ENCODE measurements around the gene NCAM1. TPM values are rescaled to one million over a fixed set of nuclear protein-coding genes. Genes with fewer than 3 reads are reported as not detected.
"Not testable (repeated sequence)": the region's sequence is repeated elsewhere in the genome, so short reads cannot be mapped to it uniquely, and the experiment has no call there.

NCAM1 gene
- total RNA-seq, 2 donors from 2014 or later: 42.0 to 69.2 TPM

- ATAC-seq (ENCODE audit: insufficient number of reproducible peaks, low FRiP score, low read depth): no peak
- DNase-seq (ENCODE audit: low spot score): no peak
- no peaks in the 10 kb centered on the region for H3K27me3 ChIP-seq (replicated peaks; ENCODE audit: insufficient read depth)
Observed at GRCh38 chr11:113295993-113296392, 334.8 kb downstream of the NCAM1 start.

DNA sequence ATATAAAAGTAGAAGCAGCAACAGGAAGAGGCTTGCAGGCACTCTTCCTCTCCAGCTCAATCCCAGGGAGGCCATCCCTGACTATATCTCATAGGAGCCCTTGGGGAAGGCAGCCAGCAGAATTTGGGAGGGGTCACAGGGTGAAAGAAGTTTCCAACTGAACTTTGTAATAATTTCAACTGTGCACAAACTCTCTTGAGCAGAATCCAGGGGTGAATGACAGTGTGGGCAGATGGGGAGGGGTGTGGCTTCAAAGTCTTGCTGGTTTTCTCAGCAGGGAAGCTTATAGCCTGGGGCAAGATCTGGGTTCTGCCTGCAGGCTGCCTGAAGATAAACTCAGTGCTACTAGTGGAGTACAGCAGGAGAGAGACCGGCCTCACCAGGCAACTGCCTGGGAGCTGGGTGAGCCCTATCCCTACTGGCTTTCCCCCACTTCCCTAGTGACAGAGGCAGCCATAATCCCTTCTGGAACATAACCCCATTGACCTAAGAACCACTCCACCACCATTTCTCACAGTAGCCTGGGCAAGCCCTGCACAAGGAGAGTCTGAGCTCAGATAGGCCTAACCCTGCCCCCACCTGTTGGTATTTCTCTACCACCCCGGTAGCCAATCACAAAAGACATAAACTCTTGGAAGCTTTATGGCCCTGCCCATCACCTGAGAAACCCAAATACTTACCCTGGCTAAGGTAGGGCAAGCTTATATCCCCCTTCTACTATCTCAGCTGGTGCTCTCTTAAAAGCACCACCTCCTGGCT, 335.4 kb downstream of the NCAM1 start:
- no peak overlapping the region for H3K27ac ChIP-seq
- no peaks in the 10 kb centered on the region for H3K4me1 ChIP-seq (ENCODE audit: control insufficient read depth in 1 of 2, low read depth in 2 of 2)
- no peaks in the 10 kb centered on the region for H3K27me3 ChIP-seq (replicated peaks; ENCODE audit: insufficient read depth)
- TF ChIP-seq, protein P1, sequence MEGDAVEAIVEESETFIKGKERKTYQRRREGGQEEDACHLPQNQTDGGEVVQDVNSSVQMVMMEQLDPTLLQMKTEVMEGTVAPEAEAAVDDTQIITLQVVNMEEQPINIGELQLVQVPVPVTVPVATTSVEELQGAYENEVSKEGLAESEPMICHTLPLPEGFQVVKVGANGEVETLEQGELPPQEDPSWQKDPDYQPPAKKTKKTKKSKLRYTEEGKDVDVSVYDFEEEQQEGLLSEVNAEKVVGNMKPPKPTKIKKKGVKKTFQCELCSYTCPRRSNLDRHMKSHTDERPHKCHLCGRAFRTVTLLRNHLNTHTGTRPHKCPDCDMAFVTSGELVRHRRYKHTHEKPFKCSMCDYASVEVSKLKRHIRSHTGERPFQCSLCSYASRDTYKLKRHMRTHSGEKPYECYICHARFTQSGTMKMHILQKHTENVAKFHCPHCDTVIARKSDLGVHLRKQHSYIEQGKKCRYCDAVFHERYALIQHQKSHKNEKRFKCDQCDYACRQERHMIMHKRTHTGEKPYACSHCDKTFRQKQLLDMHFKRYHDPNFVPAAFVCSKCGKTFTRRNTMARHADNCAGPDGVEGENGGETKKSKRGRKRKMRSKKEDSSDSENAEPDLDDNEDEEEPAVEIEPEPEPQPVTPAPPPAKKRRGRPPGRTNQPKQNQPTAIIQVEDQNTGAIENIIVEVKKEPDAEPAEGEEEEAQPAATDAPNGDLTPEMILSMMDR (IDR thresholded peaks at IDR 0.05): no peak
- no peaks in the 10 kb centered on the region for H3K9me3 ChIP-seq
- ATAC-seq (ENCODE audit: insufficient number of reproducible peaks, low FRiP score, low read depth): no peak
- H3K36me3 ChIP-seq: no peaks in the 10 kb centered on the region
- H3K4me3 ChIP-seq: no peak overlapping the region
- no peak for DNase-seq (ENCODE audit: low spot score)

More at GRCh38 chr11:113295993-113296392, 334.8 kb downstream of the NCAM1 start:
- Histone ChIP-seq H3K4me1 (ENCODE audit: control insufficient read depth in 1 of 2, low read depth in 2 of 2) (no peaks in the 10 kb centered on the region), H3K4me3 (no peak overlapping the region), H3K27ac (no peak overlapping the region), H3K36me3 (no peaks in the 10 kb centered on the region), H3K9me3 (no peaks in the 10 kb centered on the region)
- TF ChIP-seq, protein P1 (IDR thresholded peaks at IDR 0.05): no peak

GRCh38 chr11:113298496-113298895, 337.3 kb downstream of the NCAM1 start:
- not testable (repeated sequence) for H3K27me3 ChIP-seq (replicated peaks; ENCODE audit: insufficient read depth); H3K4me3 ChIP-seq; H3K27ac ChIP-seq; ATAC-seq (ENCODE audit: insufficient number of reproducible peaks, low FRiP score, low read depth); H3K36me3 ChIP-seq; H3K4me1 ChIP-seq (ENCODE audit: control insufficient read depth in 1 of 2, low read depth in 2 of 2); DNase-seq (ENCODE audit: low spot score); H3K9me3 ChIP-seq

DNA sequence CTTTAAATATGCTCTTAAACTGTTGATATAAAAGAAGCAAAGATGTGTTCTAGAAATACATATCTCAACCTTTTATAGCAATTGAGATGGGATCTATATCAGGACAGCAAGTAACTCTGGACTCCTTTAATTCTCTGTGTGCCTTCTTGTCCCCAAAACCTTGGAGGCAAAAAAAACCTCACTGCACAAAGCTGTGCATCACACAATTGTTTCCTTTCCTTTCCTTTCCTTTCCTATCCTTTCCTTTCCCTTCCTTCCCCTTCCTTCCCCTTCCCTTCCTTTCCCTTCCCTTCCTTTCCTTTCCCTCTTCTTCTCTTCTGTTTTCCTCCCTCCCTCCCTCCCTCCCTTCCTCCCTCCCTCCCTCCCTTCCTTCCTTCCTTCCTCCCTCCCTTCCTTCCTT, 343.7 kb downstream of the NCAM1 start:
- Histone ChIP-seq H3K4me1 (ENCODE audit: control insufficient read depth in 1 of 2, low read depth in 2 of 2) (no peaks in the 10 kb centered on the region), H3K27me3 (replicated peaks; ENCODE audit: insufficient read depth) (no peaks in the 10 kb centered on the region), H3K4me3 (no peak overlapping the region), H3K36me3 (no peaks in the 10 kb centered on the region), H3K9me3 (no peaks in the 10 kb centered on the region), H3K27ac (no peak overlapping the region)
- DNase-seq (ENCODE audit: low spot score): no peak
- TF ChIP-seq, protein P1 (IDR thresholded peaks at IDR 0.05): no peak
- no peak for ATAC-seq (ENCODE audit: insufficient number of reproducible peaks, low FRiP score, low read depth)

DNA sequence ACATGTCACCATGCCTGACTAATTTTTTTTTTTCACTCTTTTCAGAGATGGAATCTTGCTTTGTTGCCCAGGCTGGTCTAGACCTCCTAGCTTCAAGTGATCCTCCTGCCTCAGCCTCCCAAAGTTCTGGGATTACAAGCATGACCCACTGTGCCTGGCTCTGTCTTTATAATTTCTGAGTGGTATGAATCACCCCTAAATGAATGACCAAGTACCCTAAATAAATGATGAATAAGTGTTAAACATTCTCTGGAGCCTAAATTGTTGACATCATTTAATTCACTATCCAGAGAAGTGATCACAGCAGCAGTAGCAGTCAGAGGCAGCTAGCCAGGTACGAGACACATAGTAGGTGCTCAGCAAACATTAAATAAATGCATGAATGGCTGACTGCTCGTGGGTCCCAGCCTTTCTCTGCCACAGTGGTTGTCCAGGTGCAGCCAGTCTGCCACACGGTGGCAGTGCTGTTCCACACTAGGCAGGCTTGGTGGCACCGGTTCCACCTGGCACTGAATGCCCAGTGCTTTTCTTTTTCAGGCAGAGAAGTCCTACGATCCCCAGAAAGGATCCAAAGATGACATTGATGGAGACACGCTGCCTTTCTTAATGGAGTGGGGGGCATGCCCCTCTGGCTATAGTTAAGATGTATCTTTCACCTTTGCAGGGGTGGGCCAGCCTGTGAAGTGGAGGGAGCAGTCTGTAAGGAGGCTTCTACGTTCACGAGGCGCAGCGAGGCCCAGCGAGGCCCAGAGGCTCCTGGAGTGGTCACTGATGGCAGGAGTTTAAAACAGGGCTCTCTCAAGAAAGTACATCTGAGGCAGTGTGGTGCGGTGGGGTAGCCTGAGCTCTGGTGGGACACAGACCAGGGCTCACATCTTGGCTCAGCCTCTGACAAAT, 344.5 kb downstream of the NCAM1 start:
- ATAC-seq (ENCODE audit: insufficient number of reproducible peaks, low FRiP score, low read depth): peak; percentile 79
- H3K27me3 ChIP-seq (replicated peaks; ENCODE audit: insufficient read depth): no peaks in the 10 kb centered on the region
- H3K9me3 ChIP-seq: no peaks in the 10 kb centered on the region
- H3K27ac ChIP-seq: no peak overlapping the region
- no peaks in the 10 kb centered on the region for H3K4me1 ChIP-seq (ENCODE audit: control insufficient read depth in 1 of 2, low read depth in 2 of 2)
- no peak overlapping the region for H3K4me3 ChIP-seq
- TF ChIP-seq, protein P1 (IDR thresholded peaks at IDR 0.05): peak; percentile 94
- peak; percentile 14 for DNase-seq (ENCODE audit: low spot score)
- H3K36me3 ChIP-seq: no peaks in the 10 kb centered on the region

Measured in thoracic aorta (tissue), 2 donors.